ENCODE measurements around the gene COA6.
"Not testable (repeated sequence)": the region's sequence is repeated elsewhere in the genome, so short reads cannot be mapped to it uniquely, and the experiment has no call there.

The COA6 gene

GRCh38 chr1:234371414-234371813 is 1.8 kb upstream of the COA6 start:
- no peak overlapping the region for H3K4me3 ChIP-seq (ENCODE audit: low read depth in 1 of 2, low read length in 2 of 2)
- H3K27me3 ChIP-seq (ENCODE audit: low read depth, low read length) = no peaks in the 10 kb centered on the region
- no peak overlapping the region for H3K27ac ChIP-seq (ENCODE audit: low read length)
- peaks cover 5 to 11% of the 10 kb centered on the region in 2 donors for H3K36me3 ChIP-seq (ENCODE audit: control insufficient read depth in 1 of 2, insufficient read depth in 2 of 2, low read length in 2 of 2)
- peaks cover 6 to 21% of the 10 kb centered on the region in 2 donors for H3K4me1 ChIP-seq (ENCODE audit: control insufficient read depth in 1 of 2, insufficient read depth in 2 of 2, low read length in 2 of 2)
- no peaks in the 10 kb centered on the region for H3K9me3 ChIP-seq (ENCODE audit: control insufficient read depth in 1 of 2, low read length in 2 of 2)

DNA sequence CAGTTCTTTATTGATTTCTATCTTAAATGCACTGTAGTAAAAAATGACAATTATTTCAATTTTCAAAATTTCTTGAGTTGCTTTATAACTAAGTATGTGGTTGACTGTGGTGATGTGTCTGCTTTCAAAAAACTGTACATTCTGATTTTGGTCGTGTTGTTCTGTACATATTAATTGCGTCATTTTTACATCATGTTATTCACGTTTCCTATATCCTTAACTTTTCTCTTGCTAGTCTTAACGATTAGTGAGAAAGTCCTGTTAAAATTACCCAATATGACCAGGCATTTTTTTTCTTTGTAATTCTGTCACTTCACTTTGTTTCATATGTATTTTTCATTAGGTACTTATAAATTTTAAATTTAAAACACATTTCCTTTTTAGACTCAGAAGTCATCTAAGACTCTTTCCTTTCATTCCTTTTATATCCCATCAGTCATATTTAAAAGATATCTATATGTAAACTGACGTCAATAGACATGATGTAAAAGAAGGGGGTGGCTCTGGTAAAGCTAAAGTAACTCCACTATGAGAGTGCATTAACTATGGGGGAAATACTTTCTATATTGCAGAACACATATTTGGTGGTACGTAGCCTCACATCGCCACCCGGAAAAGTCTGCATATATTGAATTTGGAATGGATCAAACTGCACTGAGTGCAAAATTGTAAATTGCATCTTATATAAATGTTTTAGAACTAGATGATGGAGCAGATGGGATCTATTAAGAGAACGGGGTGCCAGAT is 1.1 kb upstream of the COA6 start:
- Histone ChIP-seq H3K4me1 (ENCODE audit: control insufficient read depth in 1 of 2, insufficient read depth in 2 of 2, low read length in 2 of 2) (peaks cover 6 to 21% of the 10 kb centered on the region in 2 donors), H3K27me3 (ENCODE audit: low read depth, low read length) (no peaks in the 10 kb centered on the region), H3K36me3 (ENCODE audit: control insufficient read depth in 1 of 2, insufficient read depth in 2 of 2, low read length in 2 of 2) (peaks cover 9 to 15% of the 10 kb centered on the region in 2 donors), H3K4me3 (ENCODE audit: low read depth in 1 of 2, low read length in 2 of 2) (peak overlapping the region; percentile 87 to 95), H3K27ac (ENCODE audit: low read length) (peak overlapping the region; percentile 97), H3K9me3 (ENCODE audit: control insufficient read depth in 1 of 2, low read length in 2 of 2) (no peaks in the 10 kb centered on the region)

- no peaks in the 10 kb centered on the region for H3K9me3 ChIP-seq (ENCODE audit: control insufficient read depth in 1 of 2, low read length in 2 of 2)
- H3K4me3 ChIP-seq (ENCODE audit: low read depth in 1 of 2, low read length in 2 of 2) = peak overlapping the region; percentile 87 to 95
- peaks cover 6 to 21% of the 10 kb centered on the region in 2 donors for H3K4me1 ChIP-seq (ENCODE audit: control insufficient read depth in 1 of 2, insufficient read depth in 2 of 2, low read length in 2 of 2)
- H3K27me3 ChIP-seq (ENCODE audit: low read depth, low read length) = no peaks in the 10 kb centered on the region
- H3K36me3 ChIP-seq (ENCODE audit: control insufficient read depth in 1 of 2, insufficient read depth in 2 of 2, low read length in 2 of 2) = peaks cover 19 to 24% of the 10 kb centered on the region in 2 donors
- H3K27ac ChIP-seq (ENCODE audit: low read length) = peak overlapping the region; percentile 97
These were observed 651 bp downstream of the COA6 start for GRCh38 chr1:234373959-234374254.

DNA sequence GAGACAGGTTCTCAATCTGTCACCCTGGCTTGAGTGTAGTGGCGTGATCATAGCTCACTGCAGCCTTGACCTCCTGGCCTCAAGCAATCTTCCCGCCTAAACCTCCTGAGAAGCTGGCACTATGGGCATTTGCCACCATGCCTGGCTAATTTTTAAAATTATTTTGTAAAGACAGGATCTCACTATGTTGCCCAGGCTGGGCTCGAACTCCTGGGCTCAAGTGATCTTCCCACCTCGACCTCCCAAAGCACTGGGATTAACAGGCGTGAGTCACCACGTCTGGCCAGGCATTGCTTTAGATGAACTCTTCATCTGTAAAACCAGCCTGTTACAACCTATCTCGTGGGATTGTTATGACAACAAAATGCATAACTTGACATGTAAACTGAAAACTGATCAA is 2.4 kb downstream of the COA6 start:
- H3K4me1 ChIP-seq (ENCODE audit: control insufficient read depth in 1 of 2, insufficient read depth in 2 of 2, low read length in 2 of 2) = peaks cover 6 to 21% of the 10 kb centered on the region in 2 donors
- no peaks in the 10 kb centered on the region for H3K27me3 ChIP-seq (ENCODE audit: low read depth, low read length)
- H3K4me3 ChIP-seq (ENCODE audit: low read depth in 1 of 2, low read length in 2 of 2) = no peak overlapping the region
- no peaks in the 10 kb centered on the region for H3K9me3 ChIP-seq (ENCODE audit: control insufficient read depth in 1 of 2, low read length in 2 of 2)
- H3K36me3 ChIP-seq (ENCODE audit: control insufficient read depth in 1 of 2, insufficient read depth in 2 of 2, low read length in 2 of 2) = peaks cover 19 to 36% of the 10 kb centered on the region in 2 donors
- no peak overlapping the region for H3K27ac ChIP-seq (ENCODE audit: low read length)

DNA sequence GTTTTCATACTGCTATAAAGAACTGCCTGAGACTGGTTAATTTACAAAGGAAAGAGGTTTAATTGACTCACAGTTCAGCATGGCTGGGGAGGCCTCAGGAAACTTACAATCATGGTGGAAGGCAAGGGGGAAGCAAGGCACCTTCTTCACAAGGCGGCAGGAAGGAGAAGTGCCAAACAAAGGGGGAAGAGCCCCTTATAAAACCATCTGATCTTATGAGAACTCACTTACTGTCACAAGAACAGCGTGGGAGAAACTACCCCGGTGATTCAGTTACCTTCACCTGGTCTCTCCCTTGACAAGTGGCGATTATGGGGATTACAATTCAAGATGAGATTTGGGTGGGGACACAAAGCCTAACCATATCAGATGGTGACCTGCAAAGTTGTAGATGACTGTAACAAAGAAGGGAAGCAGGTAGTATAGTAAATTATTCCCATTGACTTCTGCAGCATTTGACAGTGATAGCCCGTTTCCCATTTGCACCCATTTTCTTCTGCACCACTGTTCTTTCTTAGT is 6.4 kb downstream of the COA6 start:
- H3K4me1 ChIP-seq (ENCODE audit: control insufficient read depth in 1 of 2, insufficient read depth in 2 of 2, low read length in 2 of 2); H3K9me3 ChIP-seq (ENCODE audit: control insufficient read depth in 1 of 2, low read length in 2 of 2); H3K27me3 ChIP-seq (ENCODE audit: low read depth, low read length); H3K4me3 ChIP-seq (ENCODE audit: low read depth in 1 of 2, low read length in 2 of 2); H3K27ac ChIP-seq (ENCODE audit: low read length): not testable (repeated sequence)
- peaks cover 24 to 42% of the 10 kb centered on the region in 2 donors for H3K36me3 ChIP-seq (ENCODE audit: control insufficient read depth in 1 of 2, insufficient read depth in 2 of 2, low read length in 2 of 2)

GRCh38 chr1:234381699-234382555 is 8.7 kb downstream of the COA6 start:
- Histone ChIP-seq H3K36me3 (ENCODE audit: control insufficient read depth in 1 of 2, insufficient read depth in 2 of 2, low read length in 2 of 2) (peaks cover 14 to 35% of the 10 kb centered on the region in 2 donors), H3K4me1 (ENCODE audit: control insufficient read depth in 1 of 2, insufficient read depth in 2 of 2, low read length in 2 of 2) (no peaks in the 10 kb centered on the region), H3K9me3 (ENCODE audit: control insufficient read depth in 1 of 2, low read length in 2 of 2) (no peaks in the 10 kb centered on the region), H3K27me3 (ENCODE audit: low read depth, low read length) (no peaks in the 10 kb centered on the region), H3K27ac (ENCODE audit: low read length) (no peak overlapping the region), H3K4me3 (ENCODE audit: low read depth in 1 of 2, low read length in 2 of 2) (no peak overlapping the region)

- Histone ChIP-seq H3K4me3 (ENCODE audit: low read depth in 1 of 2, low read length in 2 of 2) (no peak overlapping the region), H3K27me3 (ENCODE audit: low read depth, low read length) (no peaks in the 10 kb centered on the region), H3K9me3 (ENCODE audit: control insufficient read depth in 1 of 2, low read length in 2 of 2) (no peaks in the 10 kb centered on the region), H3K4me1 (ENCODE audit: control insufficient read depth in 1 of 2, insufficient read depth in 2 of 2, low read length in 2 of 2) (no peaks in the 10 kb centered on the region), H3K27ac (ENCODE audit: low read length) (no peak overlapping the region), H3K36me3 (ENCODE audit: control insufficient read depth in 1 of 2, insufficient read depth in 2 of 2, low read length in 2 of 2) (peaks cover 8 to 18% of the 10 kb centered on the region in 2 donors)
These were observed 12.9 kb downstream of the COA6 start for GRCh38 chr1:234386122-234386521.

DNA sequence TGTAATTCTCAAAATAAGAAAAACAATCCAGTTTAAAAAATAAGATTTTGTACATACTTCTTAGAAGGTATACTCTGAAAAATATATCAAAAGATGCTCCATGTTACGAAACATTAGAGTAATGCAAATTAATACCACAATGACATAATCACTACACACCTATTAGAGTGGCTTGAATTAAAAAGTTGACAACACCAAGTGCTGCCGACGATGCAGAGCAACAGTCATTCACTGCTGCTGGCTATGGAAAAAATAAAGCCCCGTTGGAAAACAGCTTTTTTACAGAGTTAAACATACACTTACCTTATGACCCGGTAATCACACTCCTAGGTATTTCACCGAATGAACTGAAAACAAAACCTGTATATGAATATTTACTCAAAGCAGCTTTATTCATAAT is 14.8 kb downstream of the COA6 start:
- peaks cover 15 to 29% of the 10 kb centered on the region in 2 donors for H3K36me3 ChIP-seq (ENCODE audit: control insufficient read depth in 1 of 2, insufficient read depth in 2 of 2, low read length in 2 of 2)

GRCh38 chr1:234393190-234393589 is 19.9 kb downstream of the COA6 start:
- H3K4me3 ChIP-seq (ENCODE audit: low read depth in 1 of 2, low read length in 2 of 2) = no peak overlapping the region
- H3K27me3 ChIP-seq (ENCODE audit: low read depth, low read length) = no peaks in the 10 kb centered on the region
- H3K4me1 ChIP-seq (ENCODE audit: control insufficient read depth in 1 of 2, insufficient read depth in 2 of 2, low read length in 2 of 2) = peaks cover 0 to 4% of the 10 kb centered on the region in 2 donors
- peaks cover 14 to 20% of the 10 kb centered on the region in 2 donors for H3K36me3 ChIP-seq (ENCODE audit: control insufficient read depth in 1 of 2, insufficient read depth in 2 of 2, low read length in 2 of 2)
- H3K9me3 ChIP-seq (ENCODE audit: control insufficient read depth in 1 of 2, low read length in 2 of 2) = no peaks in the 10 kb centered on the region
- no peak overlapping the region for H3K27ac ChIP-seq (ENCODE audit: low read length)

More for the DNA sequence above, 14.8 kb downstream of the COA6 start:
- no peaks in the 10 kb centered on the region for H3K4me1 ChIP-seq (ENCODE audit: control insufficient read depth in 1 of 2, insufficient read depth in 2 of 2, low read length in 2 of 2)
- no peak overlapping the region for H3K27ac ChIP-seq (ENCODE audit: low read length)
- no peaks in the 10 kb centered on the region for H3K27me3 ChIP-seq (ENCODE audit: low read depth, low read length)
- no peak overlapping the region for H3K4me3 ChIP-seq (ENCODE audit: low read depth in 1 of 2, low read length in 2 of 2)
- no peaks in the 10 kb centered on the region for H3K9me3 ChIP-seq (ENCODE audit: control insufficient read depth in 1 of 2, low read length in 2 of 2)

- Histone ChIP-seq H3K27me3 (ENCODE audit: low read depth, low read length) (no peaks in the 10 kb centered on the region), H3K9me3 (ENCODE audit: control insufficient read depth in 1 of 2, low read length in 2 of 2) (no peaks in the 10 kb centered on the region), H3K27ac (ENCODE audit: low read length) (no peak overlapping the region), H3K36me3 (ENCODE audit: control insufficient read depth in 1 of 2, insufficient read depth in 2 of 2, low read length in 2 of 2) (peaks cover 14 to 20% of the 10 kb centered on the region in 2 donors), H3K4me1 (ENCODE audit: control insufficient read depth in 1 of 2, insufficient read depth in 2 of 2, low read length in 2 of 2) (peaks cover 0 to 4% of the 10 kb centered on the region in 2 donors), H3K4me3 (ENCODE audit: low read depth in 1 of 2, low read length in 2 of 2) (no peak overlapping the region)
These were observed 22.0 kb downstream of the COA6 start for GRCh38 chr1:234395297-234395696.

DNA sequence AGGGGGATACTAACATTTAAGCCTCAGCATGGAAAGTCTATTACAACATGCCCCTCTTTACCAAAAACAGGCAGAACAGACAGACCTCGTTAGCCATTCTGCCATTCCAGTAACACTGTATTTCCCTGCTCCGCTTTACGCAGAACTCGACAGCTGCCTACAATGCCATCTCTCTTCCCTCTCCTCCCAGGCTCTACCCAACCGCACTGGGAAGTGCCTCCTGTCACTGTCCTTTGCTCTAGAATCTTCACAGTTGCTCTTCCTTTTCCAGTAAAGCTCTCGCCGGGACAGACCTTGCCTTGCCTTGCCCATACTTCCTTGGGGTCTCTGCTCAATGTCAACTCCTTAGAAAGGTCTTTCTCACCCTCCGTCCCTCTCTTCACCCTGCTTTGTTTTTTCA is 22.8 kb downstream of the COA6 start:
- Histone ChIP-seq H3K9me3 (ENCODE audit: control insufficient read depth in 1 of 2, low read length in 2 of 2) (no peaks in the 10 kb centered on the region), H3K27ac (ENCODE audit: low read length) (no peak overlapping the region), H3K36me3 (ENCODE audit: control insufficient read depth in 1 of 2, insufficient read depth in 2 of 2, low read length in 2 of 2) (peaks cover 11 to 16% of the 10 kb centered on the region in 2 donors), H3K4me3 (ENCODE audit: low read depth in 1 of 2, low read length in 2 of 2) (no peak overlapping the region), H3K27me3 (ENCODE audit: low read depth, low read length) (no peaks in the 10 kb centered on the region), H3K4me1 (ENCODE audit: control insufficient read depth in 1 of 2, insufficient read depth in 2 of 2, low read length in 2 of 2) (peaks cover 2 to 4% of the 10 kb centered on the region in 2 donors)

Measured in muscle layer of duodenum (tissue), 2 donors.